ENCODE data around the gene ACRV1.

Gene ACRV1

GRCh38 chr11:125625225-125625629 lies 55.4 kb downstream of the ACRV1 start:
- no peaks in the 10 kb centered on the region for H3K9me3 ChIP-seq (ENCODE audit: control insufficient read depth in 1 of 2, low read length in 2 of 2)
- peaks cover 15 to 23% of the 10 kb centered on the region in 2 donors for H3K36me3 ChIP-seq (ENCODE audit: control insufficient read depth in 1 of 2, insufficient read depth in 2 of 2, low read length in 2 of 2)
- peak overlapping the region; percentile 87 to 99 for H3K9ac ChIP-seq (ENCODE audit: low read depth in 1 of 2, low read length in 2 of 2)
- no peaks in the 10 kb centered on the region for H3K27me3 ChIP-seq (ENCODE audit: control insufficient read depth in 1 of 2, insufficient read depth in 2 of 2, low read length in 2 of 2)
- peaks cover 13 to 19% of the 10 kb centered on the region in 2 donors for H3K4me1 ChIP-seq (ENCODE audit: control insufficient read depth in 1 of 2, insufficient read depth in 2 of 2, low read length in 2 of 2)
- H3K27ac ChIP-seq (ENCODE audit: low read depth, low read length), result peak overlapping the region; percentile 98
- H3K4me3 ChIP-seq (ENCODE audit: low read depth in 1 of 2, low read length in 2 of 2), result peak overlapping the region; percentile 82 to 94

GRCh38 chr11:125624756-125625213 lies 55.9 kb downstream of the ACRV1 start, which contains the start of gene CHEK1:
TSS of gene CHEK1 (plus strand) at chr11:125625163. CDS start at chr11:125626769, 1,606 bp downstream.
- peaks cover 13 to 19% of the 10 kb centered on the region in 2 donors for H3K4me1 ChIP-seq (ENCODE audit: control insufficient read depth in 1 of 2, insufficient read depth in 2 of 2, low read length in 2 of 2)
- H3K4me3 ChIP-seq (ENCODE audit: low read depth in 1 of 2, low read length in 2 of 2), result peak within 1 kb of the TSS; percentile 82 to 94
- H3K36me3 ChIP-seq (ENCODE audit: control insufficient read depth in 1 of 2, insufficient read depth in 2 of 2, low read length in 2 of 2), result peaks cover 18 to 26% of the 10 kb centered on the region in 2 donors
- H3K9ac ChIP-seq (ENCODE audit: low read depth in 1 of 2, low read length in 2 of 2), result peak within 1 kb of the TSS; percentile 87 to 99
- H3K27ac ChIP-seq (ENCODE audit: low read depth, low read length), result peak within 1 kb of the TSS; percentile 98
- no peaks in the 10 kb centered on the region for H3K27me3 ChIP-seq (ENCODE audit: control insufficient read depth in 1 of 2, insufficient read depth in 2 of 2, low read length in 2 of 2)
- H3K9me3 ChIP-seq (ENCODE audit: control insufficient read depth in 1 of 2, low read length in 2 of 2), result no peaks in the 10 kb centered on the region

- no peak overlapping the region for H3K27ac ChIP-seq (ENCODE audit: low read depth, low read length)
Measured at GRCh38 chr11:125623064-125623463, 57.6 kb downstream of the ACRV1 start.

GRCh38 chr11:125621995-125622394 lies 58.7 kb downstream of the ACRV1 start:
- no peak overlapping the region for H3K9ac ChIP-seq (ENCODE audit: low read depth in 1 of 2, low read length in 2 of 2)
- H3K4me1 ChIP-seq (ENCODE audit: control insufficient read depth in 1 of 2, insufficient read depth in 2 of 2, low read length in 2 of 2), result peaks cover 11 to 16% of the 10 kb centered on the region in 2 donors
- no peak overlapping the region for H3K27ac ChIP-seq (ENCODE audit: low read depth, low read length)
- peaks cover 28 to 50% of the 10 kb centered on the region in 2 donors for H3K36me3 ChIP-seq (ENCODE audit: control insufficient read depth in 1 of 2, insufficient read depth in 2 of 2, low read length in 2 of 2)
- H3K9me3 ChIP-seq (ENCODE audit: control insufficient read depth in 1 of 2, low read length in 2 of 2), result no peaks in the 10 kb centered on the region
- no peak overlapping the region for H3K4me3 ChIP-seq (ENCODE audit: low read depth in 1 of 2, low read length in 2 of 2)
- H3K27me3 ChIP-seq (ENCODE audit: control insufficient read depth in 1 of 2, insufficient read depth in 2 of 2, low read length in 2 of 2), result no peaks in the 10 kb centered on the region

More at GRCh38 chr11:125623064-125623463, 57.6 kb downstream of the ACRV1 start:
- Histone ChIP-seq H3K4me1 (ENCODE audit: control insufficient read depth in 1 of 2, insufficient read depth in 2 of 2, low read length in 2 of 2) (peaks cover 13 to 19% of the 10 kb centered on the region in 2 donors), H3K9me3 (ENCODE audit: control insufficient read depth in 1 of 2, low read length in 2 of 2) (no peaks in the 10 kb centered on the region), H3K4me3 (ENCODE audit: low read depth in 1 of 2, low read length in 2 of 2) (no peak overlapping the region), H3K27me3 (ENCODE audit: control insufficient read depth in 1 of 2, insufficient read depth in 2 of 2, low read length in 2 of 2) (no peaks in the 10 kb centered on the region), H3K9ac (ENCODE audit: low read depth in 1 of 2, low read length in 2 of 2) (no peak overlapping the region), H3K36me3 (ENCODE audit: control insufficient read depth in 1 of 2, insufficient read depth in 2 of 2, low read length in 2 of 2) (peaks cover 25 to 41% of the 10 kb centered on the region in 2 donors)

All from duodenal mucosa (tissue), 2 donors.